CD4-positive, alpha-beta T cell (primary cell): ENCODE results near the gene TLX2. TPM values are rescaled to one million over a fixed set of nuclear protein-coding genes. Genes with fewer than 3 reads are reported as not detected.
A peak's percentile ranks its signal among the peaks of the same experiment; 100 is the strongest.

Source experiments
- ATAC-seq: fragments of 200-7000 bp; cut with Tn5 transposase; one replicate; pipeline ENCODE4 v1.10.0; 2022; ENCODE audit warnings: mild to moderate bottlenecking; ENCODE audit not compliant: poor library complexity
- CTCF ChIA-PET: fragments of 350-600 bp; sonication (Branson Sonifier 250); formaldehyde crosslinking; loops from one replicate; lab custom pipeline; 2021; ENCODE audit warnings: antibody characterized with exemption, inconsistent platforms; lab: Charles Lee
- POLR2A ChIA-PET: fragments of 350-600 bp; sonication (Branson Sonifier 250); formaldehyde crosslinking; loops from one replicate; lab custom pipeline; 2021; ENCODE audit warnings: antibody characterized with exemption, inconsistent platforms; lab: Charles Lee
- DNase-seq, 14 experiments: peaks; one replicate each; pipeline ENCODE4 v3.0.0-alpha.2; 2013 to 2020; ENCODE audit warnings: mixed read lengths in 2 of 14
- H3K27ac ChIP-seq, 2 donors: one replicate each; pipeline versions ENCODE4 v1.5.1 to v1.7.0; 2013; ENCODE audit warnings: low read length in 2 of 2, low read depth in 1 of 2, mild to moderate bottlenecking in 1 of 2
- H3K27me3 ChIP-seq, 2 experiments: 1 replicate in 1 of 2; 2 replicates in 1 of 2; pipeline versions ENCODE4 v1.6.1 to v1.7.0; 2013; ENCODE audit warnings: low read length in 2 of 2, control low read depth in 1 of 2, mild to moderate bottlenecking in 1 of 2, moderate library complexity in 1 of 2; ENCODE audit not compliant: insufficient read depth in 2 of 2, control insufficient read depth in 1 of 2
- H3K36me3 ChIP-seq: one replicate; pipeline ENCODE4 v1.6.1; 2013; ENCODE audit warnings: low read length, control low read depth; ENCODE audit not compliant: insufficient read depth
- H3K4me1 ChIP-seq: one replicate; pipeline ENCODE4 v1.6.1; 2013; ENCODE audit warnings: low read length, control low read depth; ENCODE audit not compliant: insufficient read depth
- H3K4me3 ChIP-seq: one replicate; pipeline ENCODE4 v1.5.1; 2013; ENCODE audit warnings: mild to moderate bottlenecking, low read length, moderate library complexity
- H3K9me3 ChIP-seq, 2 experiments: 1 replicate in 1 of 2; 2 replicates in 1 of 2; pipeline versions ENCODE4 v1.6.1 to v1.7.0; 2013; ENCODE audit warnings: low read length in 2 of 2, mild to moderate bottlenecking in 2 of 2, control low read depth in 1 of 2, moderate library complexity in 1 of 2; ENCODE audit not compliant: control insufficient read depth in 1 of 2, insufficient read depth in 1 of 2
- H3K27ac Mint-ChIP-seq: one replicate; pipeline ENCODE4 v1.8.0; 2020; ENCODE audit warnings: mixed read lengths
- H3K27me3 Mint-ChIP-seq: one replicate; pipeline ENCODE4 v1.8.0; 2021; ENCODE audit warnings: mixed read lengths
- H3K36me3 Mint-ChIP-seq: one replicate; pipeline ENCODE4 v1.8.0; 2021; ENCODE audit warnings: low read depth, mixed read lengths
- H3K4me1 Mint-ChIP-seq: one replicate; pipeline ENCODE4 v1.8.0; 2021; ENCODE audit warnings: low read depth, mixed read lengths
- H3K4me3 Mint-ChIP-seq: one replicate; pipeline ENCODE4 v1.8.0; 2020; ENCODE audit warnings: mild to moderate bottlenecking, mixed read lengths
- H3K9me3 Mint-ChIP-seq: one replicate; pipeline ENCODE4 v1.8.0; 2020; ENCODE audit warnings: mixed read lengths
- intact Hi-C, 2 experiments: fragments of 100-400 bp; cut with DNase I in 1 of 2; cut with micrococcal nuclease in 1 of 2; formaldehyde crosslinking; loops; one replicate each; pipeline versions ENCODE4 v1.15.1 to v1.9.0; 2023 to 2025; cut with DNase I, micrococcal nuclease
- total RNA-seq, 174 experiments: library from RNA in 2 of 174; stranded (reverse) in 2 of 174; gene quantifications; one replicate each; pipeline ENCODE4 v1.2.3 and lab custom pipeline; 2021 to 2026
- TF ChIP-seq, protein P1 (sequence below): fragments of 200-600 bp; IDR thresholded peaks from one replicate; pipeline ENCODE4 v1.8.0; 2022; ENCODE audit warnings: antibody characterized with exemption, mild to moderate bottlenecking

Gene TLX2
- total RNA-seq, 2 experiments from 2014 or later: 0.14 to 0.30 TPM

DNA sequence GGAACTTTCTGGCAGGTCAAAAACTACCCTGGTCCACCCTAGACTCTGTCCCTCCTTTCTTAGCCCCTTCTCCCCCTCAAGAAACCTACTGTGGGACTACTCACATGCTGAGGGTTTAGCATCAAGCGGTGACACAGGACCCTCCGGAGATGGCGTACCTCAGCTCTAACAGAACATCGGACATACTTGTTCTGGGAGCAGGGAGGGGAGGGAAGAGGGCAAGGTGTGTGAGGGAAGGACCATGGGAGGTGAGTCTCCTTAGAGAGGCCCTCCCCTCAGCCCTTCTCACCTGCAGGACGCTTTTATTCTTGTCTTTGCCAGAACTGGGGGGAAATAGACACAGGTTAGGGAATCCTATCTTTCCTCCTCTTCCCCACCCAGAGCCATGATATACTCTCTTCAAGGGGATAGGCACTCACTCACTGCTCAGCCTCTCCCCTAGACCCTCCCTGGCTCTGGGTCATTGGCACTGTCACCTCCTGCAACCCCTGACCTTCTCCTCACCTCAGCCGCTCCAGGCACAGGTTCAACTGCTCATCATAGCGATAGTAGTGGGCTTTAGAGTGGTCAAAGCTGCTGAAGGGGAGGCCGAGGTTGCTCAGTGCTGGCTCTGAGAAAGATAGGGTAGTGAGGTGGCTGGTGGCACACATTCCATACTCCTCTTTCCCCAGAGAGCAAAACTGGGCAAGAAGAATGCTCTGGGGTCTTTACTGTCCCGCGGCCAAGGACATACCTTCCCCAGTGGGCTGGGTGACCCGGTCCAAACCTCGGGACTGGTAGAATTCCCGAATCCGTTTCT is 8.6 kb upstream of the TLX2 start:
- DNase-seq (no peak), ATAC-seq (no peak)
- TF ChIP-seq, protein P1, sequence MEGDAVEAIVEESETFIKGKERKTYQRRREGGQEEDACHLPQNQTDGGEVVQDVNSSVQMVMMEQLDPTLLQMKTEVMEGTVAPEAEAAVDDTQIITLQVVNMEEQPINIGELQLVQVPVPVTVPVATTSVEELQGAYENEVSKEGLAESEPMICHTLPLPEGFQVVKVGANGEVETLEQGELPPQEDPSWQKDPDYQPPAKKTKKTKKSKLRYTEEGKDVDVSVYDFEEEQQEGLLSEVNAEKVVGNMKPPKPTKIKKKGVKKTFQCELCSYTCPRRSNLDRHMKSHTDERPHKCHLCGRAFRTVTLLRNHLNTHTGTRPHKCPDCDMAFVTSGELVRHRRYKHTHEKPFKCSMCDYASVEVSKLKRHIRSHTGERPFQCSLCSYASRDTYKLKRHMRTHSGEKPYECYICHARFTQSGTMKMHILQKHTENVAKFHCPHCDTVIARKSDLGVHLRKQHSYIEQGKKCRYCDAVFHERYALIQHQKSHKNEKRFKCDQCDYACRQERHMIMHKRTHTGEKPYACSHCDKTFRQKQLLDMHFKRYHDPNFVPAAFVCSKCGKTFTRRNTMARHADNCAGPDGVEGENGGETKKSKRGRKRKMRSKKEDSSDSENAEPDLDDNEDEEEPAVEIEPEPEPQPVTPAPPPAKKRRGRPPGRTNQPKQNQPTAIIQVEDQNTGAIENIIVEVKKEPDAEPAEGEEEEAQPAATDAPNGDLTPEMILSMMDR: no peak
- peaks cover 76% of the 10 kb centered on the region for H3K27me3 Mint-ChIP-seq
- peaks cover 0 to 17% of the 10 kb centered on the region in 2 experiments for H3K9me3 ChIP-seq
- peaks cover 52% of the 10 kb centered on the region for H3K4me1 ChIP-seq
- intact Hi-C loops: no loop called here
- ChIA-PET POLR2A (interaction anchor here (0.8 kb wide), 1 partner anchor 24 kb away, joined by 3 read pairs; the partner anchor contains the start of genes AUP1 and HTRA2), CTCF (interaction anchor here (0.6 to 1.6 kb wide), 3 partner anchors 16 to 26 kb away, joined by 3 to 8 read pairs (median 4); partner anchors contain the start of genes CCDC142 and TTC31)
- peaks cover 37% of the 10 kb centered on the region for H3K36me3 Mint-ChIP-seq
- H3K36me3 ChIP-seq: peaks cover 18% of the 10 kb centered on the region
- H3K4me3 Mint-ChIP-seq: peak overlapping the region; percentile 75
- no peak overlapping the region for H3K4me3 ChIP-seq
- H3K27me3 ChIP-seq: peaks cover 42 to 46% of the 10 kb centered on the region in 2 experiments
- H3K27ac ChIP-seq: no peak overlapping the region
- H3K9me3 Mint-ChIP-seq: no peaks in the 10 kb centered on the region
- no peak overlapping the region for H3K27ac Mint-ChIP-seq
- peaks cover 73% of the 10 kb centered on the region for H3K4me1 Mint-ChIP-seq

- ATAC-seq (peak; percentile 95), DNase-seq (peak; percentile 97 to 100 (median 98))
- Mint-ChIP-seq H3K36me3 (peaks cover 37% of the 10 kb centered on the region), H3K4me1 (peaks cover 62% of the 10 kb centered on the region), H3K9me3 (no peaks in the 10 kb centered on the region), H3K27me3 (peaks cover 75% of the 10 kb centered on the region), H3K4me3 (peak within 1 kb of the TSS; percentile 100), H3K27ac (peak within 1 kb of the TSS; percentile 97)
- H3K36me3 ChIP-seq: peaks cover 18% of the 10 kb centered on the region
- H3K4me1 ChIP-seq: peaks cover 49% of the 10 kb centered on the region
- H3K27me3 ChIP-seq: peaks cover 25 to 41% of the 10 kb centered on the region in 2 experiments
- intact Hi-C loops: loop anchor here in 1 of 2 experiments (1.0 kb wide), 1 partner anchor 22 kb away; the partner anchor contains the start of genes AUP1 and HTRA2
- peak within 1 kb of the TSS; percentile 98 for H3K27ac ChIP-seq
- peak within 1 kb of the TSS; percentile 92 for H3K4me3 ChIP-seq
- H3K9me3 ChIP-seq: peaks cover 0 to 13% of the 10 kb centered on the region in 2 experiments
- ChIA-PET POLR2A (interaction anchor here (0.8 to 4.4 kb wide), 12 partner anchors 9 to 116 kb away, joined by 3 to 23 read pairs (median 6); partner anchors contain the start of genes AUP1, CCDC142, HTRA2 and MRPL53), CTCF (interaction anchor here (0.6 to 1.6 kb wide), 5 partner anchors 22 to 115 kb away, joined by 3 to 8 read pairs (median 5); partner anchors contain the start of genes AUP1, CCDC142, HTRA2 and TTC31)
- TF ChIP-seq, protein P1: no peak
Observed at GRCh38 chr2:74507145-74507925, 6.9 kb upstream of the TLX2 start, which contains the start of gene PCGF1. PCGF1 (minus strand) TSS chr2:74507695; CDS start chr2:74507668, 27 bp downstream.
